GM23248 (cell line): Measurements from ENCODE around the gene SRSF7. TPM values are rescaled to one million over a fixed set of nuclear protein-coding genes. Genes with fewer than 3 reads are reported as not detected.

Experiments used
- DNase-seq: peaks from one replicate; pipeline ENCODE4 v3.0.0-alpha.2; 2015
- H2AFZ ChIP-seq: fragments of 200-600 bp; sonication (generic); 2 replicates; pipeline ENCODE4 v1.6.1; 2016; ENCODE audit warnings: antibody characterized with exemption
- H3F3A ChIP-seq: fragments of 200-600 bp; sonication (generic); 2 replicates; pipeline ENCODE4 v1.6.1; 2016; ENCODE audit warnings: mild to moderate bottlenecking, antibody characterized with exemption, mixed run types; ENCODE audit not compliant: insufficient read depth
- H3K27ac ChIP-seq: fragments of 200-600 bp; sonication (generic); 2 replicates; pipeline ENCODE4 v1.5.1; 2016; ENCODE audit warnings: mild to moderate bottlenecking
- H3K27me3 ChIP-seq: fragments of 200-600 bp; sonication (generic); replicated peaks from 2 replicates; pipeline ENCODE4 v1.6.1; 2016; ENCODE audit warnings: mild to moderate bottlenecking; ENCODE audit not compliant: insufficient read depth
- H3K36me3 ChIP-seq: fragments of 200-600 bp; sonication (generic); 2 replicates; pipeline ENCODE4 v1.6.1; 2016; ENCODE audit warnings: low read depth, mild to moderate bottlenecking
- H3K4me1 ChIP-seq: fragments of 200-600 bp; sonication (generic); 2 replicates; pipeline ENCODE4 v1.6.1; 2016; ENCODE audit warnings: mild to moderate bottlenecking; ENCODE audit not compliant: insufficient read depth
- H3K4me2 ChIP-seq: fragments of 200-600 bp; sonication (generic); one replicate; pipeline ENCODE4 v1.6.1; 2016; ENCODE audit warnings: mild to moderate bottlenecking; ENCODE audit not compliant: unreplicated experiment
- H3K4me3 ChIP-seq: fragments of 200-600 bp; sonication (generic); 2 replicates; pipeline ENCODE4 v1.5.1; 2016; ENCODE audit warnings: mild to moderate bottlenecking
- H3K79me2 ChIP-seq: fragments of 200-600 bp; sonication (generic); 2 replicates; pipeline ENCODE4 v1.6.1; 2016; ENCODE audit warnings: mild to moderate bottlenecking; ENCODE audit not compliant: insufficient read depth
- H3K9ac ChIP-seq: fragments of 200-600 bp; sonication (generic); 2 replicates; pipeline ENCODE4 v1.6.1; 2016; ENCODE audit warnings: mild to moderate bottlenecking
- H3K9me2 ChIP-seq: fragments of 200-600 bp; sonication (generic); 2 replicates; pipeline ENCODE4 v1.6.1; 2016; ENCODE audit warnings: mixed run types, mild to moderate bottlenecking, moderate library complexity; ENCODE audit not compliant: insufficient read depth
- H3K9me3 ChIP-seq: fragments of 200-600 bp; sonication (generic); one replicate; pipeline ENCODE4 v1.6.1; 2017; ENCODE audit warnings: low read depth
- H4K20me1 ChIP-seq: fragments of 200-600 bp; sonication (generic); 2 replicates; pipeline ENCODE4 v1.6.0; 2016; ENCODE audit not compliant: insufficient read depth
- EZH2 ChIP-seq: fragments of 200-600 bp; sonication (generic); IDR thresholded peaks from 2 replicates; pipeline ENCODE4 v1.6.1; 2018; ENCODE audit warnings: antibody characterized with exemption, mild to moderate bottlenecking; ENCODE audit not compliant: insufficient read depth, poor library complexity, severe bottlenecking
- EZH2phosphoT487 ChIP-seq: fragments of 200-600 bp; sonication (generic); IDR thresholded peaks from 2 replicates; pipeline ENCODE4 v1.6.1; 2018; ENCODE audit warnings: antibody characterized with exemption, moderate library complexity, mild to moderate bottlenecking, low read depth; ENCODE audit not compliant: insufficient read depth
- WGBS, 2 experiments: methylation state at CpG; one replicate each; pipeline ENCODE4 v1.1.6; 2015 to 2017; ENCODE audit warnings: low lambda C conversion rate in 2 of 2, low coverage in 1 of 2; ENCODE audit errors: missing lambda C conversion rate in 2 of 2; 5-methylcytosine and 5-hydroxymethylcytosine counted together
- in situ Hi-C: fragments of 300-500 bp; cut with MboI; formaldehyde crosslinking; loops from 2 replicates; pipeline ENCODE4 v1.15.0; 2020
- polyA plus RNA-seq: library from polyadenylated mRNA; unstranded; fragments of >200 nt; fragmentation: Nextera tagmentation; extraction: Ambion mirVana; gene quantifications from 2 replicates; pipeline ENCODE4 v1.2.1, GENCODE V29; 2016
- total RNA-seq: library from RNA; depleted of rRNA; stranded (reverse); fragments of >200 nt; shearing (Covaris generic); gene quantifications from 2 replicates; pipeline ENCODE4 v1.2.3, GENCODE V29; 2014

SRSF7 gene
- total and polyA plus RNA-seq, 2 experiments from 2014 or later: 86.5 to 156 TPM

- TF ChIP-seq EZH2phosphoT487 (no peak), EZH2 (no peak)
- peak overlapping the region; percentile 59 for H3K9ac ChIP-seq
- H3K79me2 ChIP-seq: peaks cover 19% of the 10 kb centered on the region
- no peaks in the 10 kb centered on the region; the same call in 1 of the 2 replicates for H3F3A ChIP-seq
- H3K36me3 ChIP-seq: peaks cover 4% of the 10 kb centered on the region
- DNase-seq: no peak
- H3K27ac ChIP-seq: no peak overlapping the region
- peaks cover 9% of the 10 kb centered on the region; the same call in 1 of the 2 replicates for H4K20me1 ChIP-seq
- in situ Hi-C loops: no loop called here
- H3K4me3 ChIP-seq: 0 out of 2 replicates have a peak overlapping the region, but pooled peaks have one; percentile 44
- peak overlapping the region; percentile 54 for H3K4me2 ChIP-seq
- no peaks in the 10 kb centered on the region for H3K27me3 ChIP-seq
- H3K4me1 ChIP-seq: peaks cover 9% of the 10 kb centered on the region
- no peaks in the 10 kb centered on the region for H3K9me3 ChIP-seq
- H3K9me2 ChIP-seq: no peaks in the 10 kb centered on the region
- peak overlapping the region; percentile 74 for H2AFZ ChIP-seq
Measured at GRCh38 chr2:38754049-38754448, 2.9 kb upstream of the SRSF7 start.

- Histone ChIP-seq H3K9me2 (no peaks in the 10 kb centered on the region), H3K4me2 (peak overlapping the region; percentile 96), H3K9me3 (no peaks in the 10 kb centered on the region), H3K4me1 (peaks cover 9% of the 10 kb centered on the region), H3K4me3 (peak overlapping the region; percentile 86), H4K20me1 (peaks cover 9% of the 10 kb centered on the region; the same call in 1 of the 2 replicates), H3K27me3 (no peaks in the 10 kb centered on the region), H3K9ac (peak overlapping the region; percentile 97), H3F3A (peaks cover 21% of the 10 kb centered on the region), H3K79me2 (peaks cover 42% of the 10 kb centered on the region), H3K36me3 (peaks cover 27% of the 10 kb centered on the region), H2AFZ (peak overlapping the region; percentile 99), H3K27ac (peak overlapping the region; percentile 93)
- peak; percentile 68 for DNase-seq
- 20 to 22% methylated on average over 17 to 18 of the region's 18 CpGs for WGBS, 2 experiments
- in situ Hi-C loops: no loop called here
- TF ChIP-seq EZH2 (no peak), EZH2phosphoT487 (no peak)
Measured at GRCh38 chr2:38751596-38752410, 642 bp upstream of the SRSF7 start.

DNA sequence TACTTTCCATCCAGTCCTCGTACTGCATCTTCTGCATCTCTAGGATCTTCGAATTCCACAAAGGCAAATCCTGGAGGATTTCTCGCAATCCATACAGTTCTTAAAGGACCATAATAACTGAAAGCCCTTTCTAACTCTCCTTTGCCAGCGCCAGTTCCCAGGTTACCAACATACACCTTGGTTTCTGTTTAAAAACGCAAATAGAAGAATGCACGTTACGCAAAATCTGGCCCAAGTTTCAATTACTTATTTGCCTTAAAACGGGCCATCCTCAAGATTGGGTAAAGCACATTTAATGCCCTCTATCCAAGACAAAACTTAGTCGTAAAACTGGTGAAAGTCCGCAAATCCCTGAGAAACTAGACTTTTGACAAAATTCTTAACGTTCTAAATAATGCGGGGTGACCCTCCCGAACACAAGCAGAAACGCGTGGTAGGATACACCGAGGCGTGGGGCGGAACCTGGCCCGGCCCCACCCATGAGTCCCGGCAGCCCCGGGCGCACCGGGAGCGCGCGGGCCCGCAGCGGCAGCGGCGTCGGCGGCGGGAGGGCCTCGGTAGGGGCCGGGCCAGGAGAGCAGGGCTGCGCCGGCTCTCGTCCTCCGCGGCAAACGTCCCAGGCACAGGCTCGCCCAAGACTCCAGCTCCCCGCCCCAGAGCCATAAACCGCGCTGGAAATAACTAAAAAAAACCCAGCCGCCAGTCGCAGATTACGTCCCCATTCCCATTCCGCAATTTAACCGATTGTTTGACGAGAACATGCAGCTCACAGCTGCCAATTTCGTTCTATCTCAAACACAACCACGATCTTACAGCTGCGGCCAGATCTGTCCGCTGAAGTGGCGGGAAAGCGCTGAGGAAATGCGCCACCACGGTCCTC, 910 bp downstream of the SRSF7 start:
- H3F3A ChIP-seq: peaks cover 37% of the 10 kb centered on the region
- in situ Hi-C loops: no loop called here
- H3K9ac ChIP-seq: peak overlapping the region; percentile 97
- H3K36me3 ChIP-seq: peaks cover 42% of the 10 kb centered on the region
- H3K9me3 ChIP-seq: no peaks in the 10 kb centered on the region
- H3K4me2 ChIP-seq: peak overlapping the region; percentile 96
- WGBS, 2 experiments: 0 to 1% methylated on average over 58 to 59 of the region's 59 CpGs
- H3K79me2 ChIP-seq: peaks cover 57% of the 10 kb centered on the region
- H4K20me1 ChIP-seq: peaks cover 9% of the 10 kb centered on the region; the same call in 1 of the 2 replicates
- H2AFZ ChIP-seq: peak overlapping the region; percentile 56
- peaks cover 9% of the 10 kb centered on the region for H3K4me1 ChIP-seq
- H3K9me2 ChIP-seq: no peaks in the 10 kb centered on the region
- no peaks in the 10 kb centered on the region for H3K27me3 ChIP-seq
- TF ChIP-seq EZH2 (no peak), EZH2phosphoT487 (no peak)
- H3K27ac ChIP-seq: peak overlapping the region; percentile 93
- peak overlapping the region; percentile 86 for H3K4me3 ChIP-seq
- DNase-seq: peak; percentile 79
